Liver (tissue), 3 donors: ENCODE data around the gene XCL1.
A peak's percentile ranks its signal among the peaks of the same experiment; 100 is the strongest.
"Not testable (repeated sequence)": the region's sequence is repeated elsewhere in the genome, so short reads cannot be mapped to it uniquely, and the experiment has no call there.

Experiments used
- ATF3 ChIP-seq: IDR thresholded peaks from 2 replicates; pipeline ENCODE4 v1.6.1; 2016; ENCODE audit warnings: antibody characterized with exemption
- CTCF ChIP-seq: fragments of 150-350 bp; IDR thresholded peaks from 2 replicates; pipeline ENCODE4 v1.5.1; 2017; ENCODE audit warnings: improper control_type of control experiment, low read depth, low read length; ENCODE audit not compliant: missing input control
- FOXA1 ChIP-seq: IDR thresholded peaks from 2 replicates; pipeline ENCODE4 v1.6.1; 2016; ENCODE audit warnings: antibody characterized with exemption
- GABPA ChIP-seq, 2 donors: IDR thresholded peaks in 1 of 2; conservative IDR thresholded peaks in 1 of 2; 2 replicates each; pipeline ENCODE4 v1.6.1; 2016; ENCODE audit warnings: antibody characterized with exemption in 2 of 2, mild to moderate bottlenecking in 1 of 2, moderate library complexity in 1 of 2
- HNF4G ChIP-seq: IDR thresholded peaks from 2 replicates; pipeline ENCODE4 v1.6.1; 2016; ENCODE audit warnings: antibody characterized with exemption
- JUND ChIP-seq, 2 donors: IDR thresholded peaks; 2 replicates each; pipeline ENCODE4 v1.6.1; 2016; ENCODE audit warnings: antibody characterized with exemption in 2 of 2
- RAD21 ChIP-seq, 2 donors: IDR thresholded peaks; 2 replicates each; pipeline ENCODE4 v1.6.1; 2016; ENCODE audit warnings: antibody characterized with exemption in 2 of 2, mild to moderate bottlenecking in 2 of 2
- REST ChIP-seq: IDR thresholded peaks from 2 replicates; pipeline ENCODE4 v1.6.1; 2016; ENCODE audit warnings: antibody characterized with exemption, mild to moderate bottlenecking
- SP1 ChIP-seq: IDR thresholded peaks from 2 replicates; pipeline ENCODE4 v1.6.1; 2018; ENCODE audit warnings: antibody characterized with exemption, mild to moderate bottlenecking
- TAF1 ChIP-seq: conservative IDR thresholded peaks from 2 replicates; pipeline ENCODE4 v1.6.1; 2016; ENCODE audit warnings: antibody characterized with exemption, mild to moderate bottlenecking
- YY1 ChIP-seq: IDR thresholded peaks from 2 replicates; pipeline ENCODE4 v1.6.1; 2016; ENCODE audit warnings: antibody characterized with exemption, mild to moderate bottlenecking
- TF ChIP-seq, protein P1 (sequence below): IDR thresholded peaks from 2 replicates; pipeline ENCODE4 v1.6.1; 2016; ENCODE audit warnings: antibody characterized with exemption
- TF ChIP-seq, protein P2 (sequence below): IDR thresholded peaks from 2 replicates; pipeline ENCODE4 v1.6.1; 2016; ENCODE audit warnings: antibody characterized with exemption
- donor health status: healthy.
- donor health status: healthy.

DNA sequence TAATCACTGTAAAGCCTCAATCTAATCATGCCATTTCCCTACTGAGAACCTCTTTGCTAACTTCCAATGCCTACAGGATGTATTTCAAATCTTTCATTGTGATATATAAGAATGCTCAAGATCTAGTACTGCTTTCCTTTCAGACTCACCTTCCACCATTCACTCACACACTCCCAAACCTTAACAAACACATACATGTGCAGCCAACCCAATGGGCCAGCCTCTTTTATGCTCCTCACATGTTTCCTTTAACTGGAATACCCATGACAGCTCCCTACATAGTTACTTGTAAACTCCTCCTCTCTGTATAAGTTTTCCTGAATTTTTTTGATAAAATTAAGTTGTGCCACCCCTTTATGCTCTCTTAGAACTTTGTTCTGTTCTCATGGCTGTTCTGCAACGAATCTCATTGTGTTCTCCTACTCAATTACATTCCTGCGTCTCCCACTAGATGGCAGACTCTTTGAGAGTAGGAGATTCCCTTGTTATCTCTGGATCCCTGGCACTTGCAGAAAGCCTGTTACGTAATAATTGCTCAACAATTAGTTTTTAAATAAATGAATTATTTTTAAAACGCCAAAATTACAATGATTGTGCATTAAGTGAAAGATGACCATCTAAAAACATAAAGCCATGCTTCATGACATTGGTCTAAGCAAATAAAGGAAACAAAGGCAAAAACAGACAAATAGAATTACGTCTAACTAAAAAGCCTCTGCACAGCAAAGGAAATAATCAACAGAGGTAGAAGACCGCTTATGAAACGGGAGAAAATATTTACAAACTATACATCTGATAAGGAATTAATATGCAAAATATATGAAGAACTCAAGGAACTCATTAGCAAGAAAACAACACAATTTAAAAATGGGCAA is 30.5 kb upstream of the XCL1 start:
- TF ChIP-seq CTCF: peak; percentile 62
- TF ChIP-seq RAD21 (IDR thresholded peaks at IDR 0.05): peak; percentile 77 to 78
- TF ChIP-seq, protein P1, sequence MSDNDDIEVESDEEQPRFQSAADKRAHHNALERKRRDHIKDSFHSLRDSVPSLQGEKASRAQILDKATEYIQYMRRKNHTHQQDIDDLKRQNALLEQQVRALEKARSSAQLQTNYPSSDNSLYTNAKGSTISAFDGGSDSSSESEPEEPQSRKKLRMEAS: not testable (repeated sequence)
- TF ChIP-seq JUND (IDR thresholded peaks at IDR 0.05): peak in 1 of 2 donors; percentile 9
- TF ChIP-seq ATF3: peak; percentile 31
- TF ChIP-seq SP1; TAF1; FOXA1; REST; GABPA (IDR thresholded peaks at IDR 0.05 in 1 of 2, conservative IDR thresholded peaks at IDR 0.05 in 1 of 2); HNF4G: not testable (repeated sequence)
- TF ChIP-seq, protein P2, sequence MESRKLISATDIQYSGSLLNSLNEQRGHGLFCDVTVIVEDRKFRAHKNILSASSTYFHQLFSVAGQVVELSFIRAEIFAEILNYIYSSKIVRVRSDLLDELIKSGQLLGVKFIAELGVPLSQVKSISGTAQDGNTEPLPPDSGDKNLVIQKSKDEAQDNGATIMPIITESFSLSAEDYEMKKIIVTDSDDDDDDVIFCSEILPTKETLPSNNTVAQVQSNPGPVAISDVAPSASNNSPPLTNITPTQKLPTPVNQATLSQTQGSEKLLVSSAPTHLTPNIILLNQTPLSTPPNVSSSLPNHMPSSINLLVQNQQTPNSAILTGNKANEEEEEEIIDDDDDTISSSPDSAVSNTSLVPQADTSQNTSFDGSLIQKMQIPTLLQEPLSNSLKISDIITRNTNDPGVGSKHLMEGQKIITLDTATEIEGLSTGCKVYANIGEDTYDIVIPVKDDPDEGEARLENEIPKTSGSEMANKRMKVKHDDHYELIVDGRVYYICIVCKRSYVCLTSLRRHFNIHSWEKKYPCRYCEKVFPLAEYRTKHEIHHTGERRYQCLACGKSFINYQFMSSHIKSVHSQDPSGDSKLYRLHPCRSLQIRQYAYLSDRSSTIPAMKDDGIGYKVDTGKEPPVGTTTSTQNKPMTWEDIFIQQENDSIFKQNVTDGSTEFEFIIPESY: not testable (repeated sequence)
- TF ChIP-seq YY1: peak; percentile 29
